IPS-18a (cell line): Measurements from ENCODE around the gene SORD.
"Not testable (repeated sequence)": the region's sequence is repeated elsewhere in the genome, so short reads cannot be mapped to it uniquely, and the experiment has no call there.

Experiments used
- H3K27ac ChIP-seq: one replicate; pipeline ENCODE4 v1.5.1; 2013; ENCODE audit warnings: low read length
- H3K27me3 ChIP-seq: one replicate; pipeline ENCODE4 v1.6.1; 2013; ENCODE audit warnings: mild to moderate bottlenecking, low read length; ENCODE audit not compliant: control insufficient read depth, insufficient read depth
- H3K36me3 ChIP-seq: one replicate; pipeline ENCODE4 v1.6.1; 2013; ENCODE audit warnings: low read depth, low read length; ENCODE audit not compliant: control insufficient read depth
- H3K4me1 ChIP-seq: one replicate; pipeline ENCODE4 v1.6.1; 2013; ENCODE audit warnings: low read depth, low read length; ENCODE audit not compliant: control insufficient read depth
- H3K4me3 ChIP-seq: one replicate; pipeline ENCODE4 v1.5.1; 2013; ENCODE audit warnings: low read length
- H3K9ac ChIP-seq: one replicate; pipeline ENCODE4 v1.6.1; 2013; ENCODE audit warnings: mild to moderate bottlenecking, low read length, moderate library complexity
- H3K9me3 ChIP-seq: one replicate; pipeline ENCODE4 v1.6.1; 2013; ENCODE audit warnings: low read depth, low read length; ENCODE audit not compliant: control insufficient read depth

The SORD gene

DNA sequence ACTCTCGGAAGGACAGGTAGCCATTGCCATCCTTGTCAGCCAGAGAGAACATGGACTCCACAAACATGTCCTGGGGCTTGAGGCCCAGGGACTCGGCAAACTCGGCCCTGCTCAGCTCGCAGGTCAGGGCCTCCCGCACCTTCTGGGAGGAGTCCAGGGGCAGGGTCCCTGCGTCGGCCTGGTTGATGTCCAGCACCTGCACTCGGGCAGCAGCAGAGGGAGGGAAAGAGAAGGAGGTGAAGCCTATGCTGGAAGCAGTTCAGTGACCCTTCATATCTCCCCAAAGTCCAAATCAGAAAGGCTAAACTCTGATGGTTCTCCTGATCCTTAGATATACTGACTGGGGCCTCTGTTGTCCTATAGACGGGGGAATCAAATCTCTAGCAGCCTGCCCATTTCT lies 81.2 kb downstream of the SORD start:
- not testable (repeated sequence) for H3K36me3 ChIP-seq, H3K9me3 ChIP-seq, H3K27me3 ChIP-seq, H3K4me3 ChIP-seq, H3K9ac ChIP-seq, H3K27ac ChIP-seq
- peaks cover 14% of the 10 kb centered on the region for H3K4me1 ChIP-seq

DNA sequence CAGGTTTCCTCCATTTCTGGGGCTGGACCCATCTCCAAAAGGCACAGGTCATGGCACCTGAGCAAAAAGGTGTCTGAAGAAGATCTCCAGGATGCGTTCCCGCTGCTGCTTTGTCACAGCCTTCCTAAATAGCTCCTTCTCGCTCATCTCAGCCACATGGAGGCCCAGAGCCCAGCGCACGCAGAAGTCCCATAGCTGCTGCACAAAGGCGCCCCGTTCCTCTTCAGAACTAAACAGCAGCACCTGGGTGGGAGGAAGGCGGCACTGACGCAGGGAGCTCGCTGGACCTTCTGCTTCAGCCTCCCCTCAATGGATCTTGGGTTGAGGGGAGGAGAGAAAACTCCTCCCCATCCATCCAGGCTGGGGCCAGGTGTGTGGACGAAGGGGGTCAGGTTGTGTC lies 82.6 kb downstream of the SORD start:
- Histone ChIP-seq H3K27me3 (peaks cover 21% of the 10 kb centered on the region), H3K4me3 (no peak overlapping the region), H3K9me3 (no peaks in the 10 kb centered on the region), H3K27ac (no peak overlapping the region), H3K36me3 (no peaks in the 10 kb centered on the region), H3K4me1 (peaks cover 12% of the 10 kb centered on the region), H3K9ac (no peak overlapping the region)

DNA sequence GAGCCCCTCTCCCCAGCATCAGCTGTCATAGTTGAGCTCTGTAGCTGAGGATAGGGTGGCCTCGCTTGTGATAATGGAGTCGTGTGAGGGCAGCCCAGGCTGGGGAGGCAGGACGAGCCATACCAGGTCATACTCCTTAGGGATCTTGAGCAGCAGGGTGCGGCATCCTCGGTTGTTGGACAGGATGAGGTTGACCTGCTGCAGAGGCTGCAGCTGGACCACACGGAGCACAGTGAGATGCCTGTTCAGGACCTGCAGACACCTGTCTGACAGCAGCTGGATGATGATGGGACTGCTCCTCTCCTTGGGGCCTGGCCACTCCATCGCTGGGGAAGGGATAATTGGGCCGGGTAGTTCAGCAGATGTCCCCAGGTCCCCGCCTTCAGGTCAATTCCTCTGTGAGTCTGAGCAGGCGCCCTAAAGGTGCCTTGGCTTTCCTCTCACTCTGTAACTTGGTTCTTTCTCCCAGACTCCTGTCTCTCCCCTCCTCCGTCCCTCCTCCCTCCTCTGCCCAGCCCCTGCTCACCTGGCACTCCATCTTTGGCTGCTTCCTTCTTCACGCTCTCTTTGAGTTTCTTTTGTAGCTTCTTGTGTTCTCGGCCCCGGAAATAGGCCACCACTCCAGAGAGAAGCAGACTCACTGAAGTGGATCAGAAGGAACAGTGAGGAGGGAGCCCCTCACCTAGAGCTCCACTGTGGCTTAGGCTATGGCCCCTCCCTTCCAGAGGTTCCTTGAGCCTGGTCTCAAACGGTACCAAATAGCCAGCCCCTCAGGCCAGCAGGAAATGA lies 83.2 kb downstream of the SORD start:
- H3K4me1 ChIP-seq: peaks cover 6% of the 10 kb centered on the region
- H3K27ac ChIP-seq: no peak overlapping the region
- H3K27me3 ChIP-seq: peaks cover 27% of the 10 kb centered on the region
- H3K4me3 ChIP-seq: no peak overlapping the region
- H3K36me3 ChIP-seq: no peaks in the 10 kb centered on the region
- H3K9me3 ChIP-seq: no peaks in the 10 kb centered on the region
- H3K9ac ChIP-seq: no peak overlapping the region

DNA sequence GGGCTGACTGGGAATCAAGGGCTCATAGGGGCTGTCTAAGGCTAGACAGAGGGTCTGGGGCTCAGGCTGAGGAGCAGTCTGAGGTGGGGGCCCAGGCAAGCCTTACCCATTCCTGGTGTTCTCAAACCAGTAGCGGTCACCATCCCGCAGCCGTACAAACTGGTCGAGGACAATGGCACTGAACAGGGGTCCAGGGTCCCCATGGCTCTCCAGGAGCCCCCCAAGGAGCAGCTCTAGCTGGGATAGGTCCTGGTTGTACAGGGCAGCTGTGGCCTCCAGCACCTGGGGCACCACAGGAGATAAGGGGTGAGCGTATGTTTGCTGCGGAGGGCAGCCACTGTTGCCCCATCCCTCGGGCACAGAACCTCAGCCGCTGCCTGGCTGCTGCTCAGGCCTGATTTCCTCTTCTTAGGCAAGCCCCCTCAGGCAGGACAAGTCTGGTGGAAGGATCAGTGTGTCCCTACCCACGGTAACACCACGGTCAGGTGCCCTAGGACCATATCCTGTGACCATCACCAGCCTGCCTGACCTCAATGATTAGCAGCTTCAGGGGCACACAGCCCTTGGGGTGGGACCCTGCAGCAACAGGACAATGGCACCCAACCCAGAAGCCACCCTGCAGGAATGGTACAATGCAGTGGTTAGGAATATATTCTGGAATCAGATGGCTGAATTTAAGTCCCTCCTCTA lies 85.1 kb downstream of the SORD start:
- Histone ChIP-seq H3K27me3 (peaks cover 46% of the 10 kb centered on the region), H3K36me3 (no peaks in the 10 kb centered on the region), H3K27ac (no peak overlapping the region), H3K4me3 (no peak overlapping the region), H3K9ac (no peak overlapping the region), H3K9me3 (no peaks in the 10 kb centered on the region), H3K4me1 (no peaks in the 10 kb centered on the region)

DNA sequence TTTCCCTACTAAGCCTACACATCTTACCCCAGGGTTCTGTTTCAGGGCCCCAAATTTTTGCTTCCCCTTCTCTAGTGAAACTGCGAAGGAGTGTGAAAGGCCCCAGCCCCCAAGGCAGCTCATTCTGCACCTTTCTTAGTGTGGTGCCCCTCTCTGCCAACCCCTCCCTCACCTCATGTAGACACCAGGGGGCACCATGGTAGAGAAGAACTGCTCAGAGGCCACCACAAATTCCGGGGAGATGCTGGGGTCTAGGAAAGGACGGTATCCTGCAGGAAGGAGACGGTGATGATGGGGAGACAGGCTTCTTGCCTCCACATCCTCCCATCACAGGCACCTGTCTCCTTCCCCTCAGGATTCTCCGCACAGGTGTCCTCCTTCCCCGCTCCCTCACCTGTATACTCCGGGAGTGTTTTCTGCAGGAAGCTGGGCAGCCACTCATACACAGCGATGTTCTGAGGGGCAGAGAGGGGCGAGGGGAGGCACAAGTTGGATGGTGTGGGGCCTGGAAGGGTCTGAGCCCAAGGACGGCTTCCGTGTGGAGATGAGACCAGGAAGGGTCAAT lies 87.3 kb downstream of the SORD start:
- no peak overlapping the region for H3K4me3 ChIP-seq
- H3K27ac ChIP-seq: no peak overlapping the region
- no peaks in the 10 kb centered on the region for H3K9me3 ChIP-seq
- H3K4me1 ChIP-seq: peaks cover 8% of the 10 kb centered on the region
- H3K36me3 ChIP-seq: no peaks in the 10 kb centered on the region
- peaks cover 68% of the 10 kb centered on the region for H3K27me3 ChIP-seq
- no peak overlapping the region for H3K9ac ChIP-seq

DNA sequence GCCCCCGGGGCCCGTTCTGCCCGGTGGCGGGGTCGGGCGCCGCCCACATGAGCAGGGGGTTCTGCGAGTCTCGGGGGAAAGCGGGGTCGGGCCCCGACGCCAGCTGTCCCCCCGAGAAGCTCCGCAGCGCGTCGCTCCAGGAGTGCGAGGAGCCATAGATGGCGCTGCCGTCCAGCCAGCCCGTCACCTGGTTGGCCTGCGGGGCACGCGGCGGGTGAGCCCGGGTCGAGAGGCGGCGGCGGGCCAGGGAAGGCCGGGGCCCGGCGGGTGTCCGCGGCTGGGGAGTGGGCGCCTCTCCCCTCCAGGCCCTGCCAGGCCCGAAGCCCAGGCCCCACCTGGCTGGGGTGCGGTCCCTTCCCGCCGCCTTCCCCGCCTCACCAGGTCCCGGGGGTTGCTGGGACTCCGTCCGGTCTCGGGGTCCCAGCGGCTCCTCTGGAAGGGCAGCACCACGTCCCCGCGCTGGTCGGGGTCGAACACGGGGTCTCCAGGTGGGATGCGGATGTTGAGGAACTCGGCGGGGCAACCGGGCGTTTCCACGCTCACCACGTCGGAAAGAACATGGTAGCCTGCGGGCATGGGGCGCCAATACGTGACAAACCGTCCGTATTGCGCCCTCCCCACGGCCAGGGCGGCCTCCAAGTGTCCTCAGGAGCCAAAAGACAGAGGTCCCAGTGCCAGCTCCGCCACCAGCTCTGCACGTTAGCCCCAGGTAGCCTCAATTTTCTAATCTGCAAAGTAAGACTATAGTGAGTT lies 88.6 kb downstream of the SORD start:
- peaks cover 80% of the 10 kb centered on the region for H3K27me3 ChIP-seq
- H3K9ac ChIP-seq: no peak overlapping the region
- H3K4me3 ChIP-seq: peak overlapping the region; percentile 50

DNA sequence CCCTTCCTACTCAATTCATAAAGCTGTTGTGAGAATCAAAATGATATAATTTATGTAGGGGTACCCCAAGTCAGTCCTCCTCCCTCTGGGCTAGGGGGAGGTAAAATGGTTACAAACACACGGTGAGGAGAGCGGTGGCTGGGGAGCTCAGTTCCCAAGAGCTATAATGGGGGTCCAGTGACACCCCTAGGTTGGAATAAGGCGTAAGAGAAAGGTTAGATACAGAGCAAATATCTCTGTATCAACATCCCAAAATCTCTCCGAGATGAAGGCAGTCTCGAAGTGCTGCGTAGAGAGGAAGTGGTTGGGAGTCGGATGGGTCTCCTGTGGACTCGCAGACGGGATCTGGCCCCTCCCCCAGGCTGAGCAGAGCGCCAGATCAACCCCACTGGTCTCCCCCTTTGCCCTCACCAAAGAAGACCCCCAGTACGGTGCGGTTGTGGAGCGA lies 89.2 kb downstream of the SORD start:
- Histone ChIP-seq H3K27ac (no peak overlapping the region), H3K9ac (no peak overlapping the region), H3K4me1 (peaks cover 11% of the 10 kb centered on the region), H3K36me3 (no peaks in the 10 kb centered on the region), H3K9me3 (no peaks in the 10 kb centered on the region), H3K4me3 (peak overlapping the region; percentile 50), H3K27me3 (peaks cover 86% of the 10 kb centered on the region)

More for the DNA sequence above, 88.6 kb downstream of the SORD start:
- no peak overlapping the region for H3K27ac ChIP-seq
- H3K9me3 ChIP-seq: no peaks in the 10 kb centered on the region
- no peaks in the 10 kb centered on the region for H3K36me3 ChIP-seq
- H3K4me1 ChIP-seq: peaks cover 10% of the 10 kb centered on the region

DNA sequence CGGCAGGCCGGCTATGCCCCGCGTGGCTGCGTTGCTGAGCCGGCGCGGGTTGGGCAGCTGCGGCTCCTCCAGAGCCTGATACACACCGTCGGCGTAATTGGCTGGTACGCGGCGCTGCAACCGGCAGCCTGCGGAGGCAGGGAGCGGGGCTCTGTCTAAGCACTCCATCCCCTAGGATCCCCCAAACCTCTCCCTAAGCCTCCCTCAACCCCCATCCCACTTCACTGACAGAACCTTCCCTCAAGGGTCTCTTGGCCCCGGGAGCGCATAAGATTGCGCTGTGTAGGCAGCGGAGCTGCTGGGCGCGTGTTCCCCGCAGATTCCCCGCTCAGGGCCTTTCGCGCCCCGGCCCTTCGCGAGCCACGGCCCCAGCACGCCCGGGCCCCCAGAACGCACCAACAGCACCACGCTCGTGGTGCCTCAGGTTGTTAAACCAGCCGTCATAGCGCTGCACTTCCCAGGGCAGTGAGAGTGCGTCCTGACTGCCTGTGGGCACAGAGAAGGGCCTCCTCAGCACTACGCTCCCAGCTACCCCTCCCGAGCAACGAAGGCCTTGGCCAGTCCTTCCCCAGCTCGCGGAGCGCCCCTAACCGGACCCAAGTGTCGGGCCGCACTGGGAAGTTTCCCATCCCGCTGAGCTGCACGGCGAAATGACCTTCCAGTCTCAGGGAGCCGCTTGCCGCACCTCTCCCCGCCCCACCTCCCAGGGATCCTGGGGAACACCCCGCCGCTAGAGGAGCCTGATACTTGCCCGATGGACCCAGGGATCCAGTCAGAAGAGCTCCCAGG lies 89.8 kb downstream of the SORD start:
- Histone ChIP-seq H3K9ac (no peak overlapping the region), H3K27ac (no peak overlapping the region), H3K36me3 (no peaks in the 10 kb centered on the region), H3K9me3 (no peaks in the 10 kb centered on the region), H3K27me3 (peaks cover 93% of the 10 kb centered on the region), H3K4me3 (peak overlapping the region; percentile 50), H3K4me1 (peaks cover 11% of the 10 kb centered on the region)

DNA sequence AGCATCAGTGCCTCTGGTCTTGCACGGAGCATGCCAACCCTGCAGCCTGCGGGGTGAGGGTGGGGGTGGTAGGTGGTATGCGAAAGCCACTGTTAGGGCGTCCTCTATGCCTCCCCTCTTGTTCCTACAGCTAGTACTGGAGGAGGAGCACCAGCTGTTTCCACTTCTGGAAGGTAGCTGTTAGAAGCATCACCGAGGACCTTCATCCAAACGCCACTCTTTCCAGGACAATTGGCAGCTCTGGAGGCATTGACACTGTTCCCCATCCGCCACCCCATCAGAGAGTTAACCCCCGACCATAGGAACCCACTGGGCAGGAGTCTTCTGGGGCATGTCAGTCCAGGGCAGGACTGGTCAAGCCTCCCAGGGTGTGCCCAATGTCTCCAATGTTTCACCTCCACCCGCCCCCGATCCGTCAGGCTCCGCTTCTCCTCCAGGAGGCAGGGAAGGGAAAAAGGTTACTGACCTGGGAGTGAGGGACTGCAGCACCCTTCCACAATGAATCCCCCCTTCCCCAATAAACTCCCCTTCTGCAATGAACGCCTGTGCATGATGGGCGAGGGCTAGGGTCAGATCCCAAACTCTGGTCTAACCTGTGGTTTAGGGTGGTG lies 90.5 kb downstream of the SORD start:
- H3K36me3 ChIP-seq: no peaks in the 10 kb centered on the region
- H3K4me3 ChIP-seq: peak overlapping the region; percentile 50
- H3K9ac ChIP-seq: no peak overlapping the region
- H3K27me3 ChIP-seq: peaks cover 100% of the 10 kb centered on the region
- H3K4me1 ChIP-seq: peaks cover 11% of the 10 kb centered on the region
- no peak overlapping the region for H3K27ac ChIP-seq
- no peaks in the 10 kb centered on the region for H3K9me3 ChIP-seq

DNA sequence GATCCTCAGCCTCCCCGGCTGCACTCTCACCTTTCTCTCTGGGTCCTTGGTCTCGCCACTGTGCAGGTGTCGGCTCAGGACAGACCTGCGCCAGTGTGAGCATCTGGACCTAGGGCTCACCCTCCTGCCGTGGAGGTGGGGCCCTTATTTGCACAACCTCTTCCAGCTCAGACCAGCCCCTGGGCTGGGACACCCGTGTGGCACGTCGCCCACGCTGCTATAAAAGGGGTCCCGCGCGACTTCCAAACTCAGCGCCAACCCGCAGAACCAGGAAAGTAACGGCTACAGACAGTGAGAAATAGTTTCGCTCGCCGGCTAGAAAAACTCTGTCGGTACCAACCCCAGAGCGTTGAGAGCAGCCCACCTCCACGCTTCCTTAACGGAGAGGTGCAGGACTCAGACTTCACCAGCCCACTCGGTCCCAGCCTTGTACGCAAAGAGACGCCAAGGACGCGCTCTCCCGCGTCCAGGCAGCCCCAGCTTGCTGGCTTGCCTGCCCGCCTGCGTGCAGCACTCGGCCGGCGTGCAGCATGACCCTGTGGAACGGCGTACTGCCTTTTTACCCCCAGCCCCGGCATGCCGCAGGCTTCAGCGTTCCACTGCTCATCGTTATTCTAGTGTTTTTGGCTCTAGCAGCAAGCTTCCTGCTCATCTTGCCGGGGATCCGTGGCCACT lies 91.2 kb downstream of the SORD start, which contains the start of the genes DUOX2 and DUOXA2:
TSS of gene DUOX2 (minus strand) at position 97 of the 675 bp plus-strand sequence. CDS start 761 bp downstream, outside the sequence.
TSS of gene DUOXA2 (plus strand) at position 251 of the 675 bp plus-strand sequence. CDS start at position 531, 280 bp downstream.
- H3K27me3 ChIP-seq: peaks cover 99% of the 10 kb centered on the region
- H3K9ac ChIP-seq: no peak within 1 kb of the TSS

More for the DNA sequence above, 91.2 kb downstream of the SORD start, which contains the start of the genes DUOX2 and DUOXA2:
- peak within 1 kb of the TSS; percentile 50 for H3K4me3 ChIP-seq
- no peaks in the 10 kb centered on the region for H3K36me3 ChIP-seq
- H3K9me3 ChIP-seq: no peaks in the 10 kb centered on the region
- H3K4me1 ChIP-seq: peaks cover 11% of the 10 kb centered on the region
- no peak within 1 kb of the TSS for H3K27ac ChIP-seq
